GM12891 (cell line): ENCODE results near the gene CD226.

ENCODE experiments used
- PAX5 ChIP-seq: IDR thresholded peaks from 2 replicates; pipeline ENCODE4 v1.6.1; 2011; ENCODE audit warnings: low read length, moderate library complexity, mild to moderate bottlenecking; ENCODE audit not compliant: insufficient read depth, severe bottlenecking
- POLR2A ChIP-seq: IDR thresholded peaks from 2 replicates; pipeline ENCODE4 v1.6.1; 2011; ENCODE audit warnings: low read depth, low read length, control low read depth
- POLR2AphosphoS5 ChIP-seq: IDR thresholded peaks from 2 replicates; pipeline ENCODE4 v1.6.1; 2011; ENCODE audit warnings: low read depth, low read length, control low read depth
- TAF1 ChIP-seq: IDR thresholded peaks from 2 replicates; pipeline ENCODE4 v1.6.1; 2011; ENCODE audit warnings: low read depth, low read length, control low read depth

GRCh38 chr18:69995774-69996173 is 48.1 kb upstream of the CD226 start:
- TF ChIP-seq POLR2A (no peak), TAF1 (no peak), PAX5 (no peak), POLR2AphosphoS5 (no peak)
